WERI-Rb-1 (cell line): Measurements from ENCODE around the gene CCDC148.

Source experiments
- DNase-seq: peaks from one replicate; pipeline ENCODE4 v3.0.0-alpha.2; 2020
- H3K27ac ChIP-seq: fragments of 250-450 bp; sonication (Bioruptor Pico); 2 replicates; pipeline ENCODE4 v1.5.1; 2020; ENCODE audit warnings: mild to moderate bottlenecking, moderate library complexity
- H3K27me3 ChIP-seq: fragments of 250-450 bp; sonication (Bioruptor Pico); 2 replicates; pipeline ENCODE4 v1.5.1; 2021; ENCODE audit warnings: mild to moderate bottlenecking, low read depth, moderate library complexity; ENCODE audit not compliant: insufficient read depth, severe bottlenecking
- H3K36me3 ChIP-seq: fragments of 250-450 bp; sonication (Bioruptor Pico); 2 replicates; pipeline ENCODE4 v1.5.1; 2020; ENCODE audit warnings: mild to moderate bottlenecking, moderate library complexity
- H3K4me3 ChIP-seq: 2 replicates; pipeline ENCODE4 v1.5.1; 2011; ENCODE audit warnings: low read depth, mild to moderate bottlenecking, control low read depth, low read length
- H3K9me3 ChIP-seq: fragments of 250-450 bp; sonication (Bioruptor Pico); 2 replicates; pipeline ENCODE4 v1.5.1; 2021; ENCODE audit warnings: mild to moderate bottlenecking, moderate library complexity; ENCODE audit not compliant: severe bottlenecking
- CTCF ChIP-seq: IDR thresholded peaks from 2 replicates; pipeline ENCODE4 v1.5.1; 2011; ENCODE audit warnings: low read depth, mild to moderate bottlenecking, control low read depth, inconsistent platforms, low read length

Gene CCDC148

GRCh38 chr2:158129037-158129436 is 327.5 kb downstream of the CCDC148 start:
- no peak for TF ChIP-seq CTCF
- H3K36me3 ChIP-seq = no peaks in the 10 kb centered on the region
- DNase-seq = no peak
- no peak overlapping the region for H3K27ac ChIP-seq
- H3K4me3 ChIP-seq = no peak overlapping the region
- no peaks in the 10 kb centered on the region for H3K27me3 ChIP-seq
- no peaks in the 10 kb centered on the region for H3K9me3 ChIP-seq

DNA sequence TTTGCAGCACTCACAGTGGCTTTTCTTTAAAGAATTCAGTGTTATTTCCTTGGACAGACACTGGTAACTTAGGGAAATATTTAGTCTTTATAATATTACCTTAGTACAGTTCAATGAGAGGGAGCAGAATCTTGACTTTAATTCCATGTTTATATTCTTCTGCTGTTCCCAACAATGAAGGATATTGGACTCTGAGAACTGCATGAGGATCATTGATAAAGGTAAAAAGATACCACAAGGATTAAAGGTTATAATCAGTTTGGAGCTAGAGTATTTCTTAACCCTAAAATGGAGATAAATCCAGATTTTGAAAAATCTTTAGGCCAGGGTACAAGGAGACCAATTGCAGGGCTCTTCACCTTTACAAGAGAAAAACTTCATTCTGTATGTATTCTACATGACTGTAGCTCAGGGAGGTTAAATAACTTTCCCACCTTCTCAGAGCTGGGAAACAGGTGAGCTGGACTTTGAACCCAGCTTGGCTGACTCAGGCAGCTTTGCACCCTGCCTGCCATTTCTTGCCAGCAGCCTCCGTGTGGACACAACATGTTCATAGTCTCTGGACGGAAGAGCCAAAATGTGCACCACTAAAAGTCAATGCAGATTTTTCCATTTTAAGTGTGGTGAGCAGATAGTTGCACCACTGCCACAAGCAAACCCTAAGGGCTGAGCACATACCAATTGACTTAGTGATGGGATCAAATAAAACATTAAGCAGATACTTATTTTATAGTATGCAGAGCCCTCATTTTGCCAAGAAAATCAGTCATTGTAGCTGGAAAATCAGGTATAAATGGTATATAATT is 328.2 kb downstream of the CCDC148 start:
- no peaks in the 10 kb centered on the region for H3K9me3 ChIP-seq
- no peaks in the 10 kb centered on the region for H3K36me3 ChIP-seq
- H3K27ac ChIP-seq = no peak overlapping the region
- H3K4me3 ChIP-seq = no peak overlapping the region
- TF ChIP-seq CTCF = no peak
- no peak for DNase-seq
- H3K27me3 ChIP-seq = no peaks in the 10 kb centered on the region

DNA sequence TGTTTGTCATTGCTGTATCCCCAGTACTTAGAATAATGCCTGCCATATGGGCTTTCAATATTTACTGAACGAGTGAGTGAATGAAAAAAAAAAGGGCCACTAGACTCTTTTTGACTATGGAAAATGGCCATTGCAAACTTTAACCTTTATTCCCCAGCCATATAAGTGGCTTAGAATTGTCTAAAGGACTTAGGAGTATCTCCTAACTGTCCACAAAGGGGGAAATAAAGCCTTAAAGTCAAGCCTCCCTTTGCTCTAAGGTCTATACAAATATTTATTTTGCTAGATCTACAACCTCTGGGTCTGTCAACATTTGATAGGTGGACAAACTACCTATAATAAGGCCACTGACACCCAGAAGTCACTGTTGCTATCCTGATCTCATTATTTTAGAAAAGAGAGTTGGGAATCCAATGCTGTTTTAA is 329.2 kb downstream of the CCDC148 start:
- no peak for TF ChIP-seq CTCF
- H3K27me3 ChIP-seq = no peaks in the 10 kb centered on the region

GRCh38 chr2:158125756-158126498 is 330.6 kb downstream of the CCDC148 start:
- no peaks in the 10 kb centered on the region for H3K27me3 ChIP-seq
- H3K27ac ChIP-seq = no peak overlapping the region
- no peaks in the 10 kb centered on the region for H3K9me3 ChIP-seq
- H3K36me3 ChIP-seq = no peaks in the 10 kb centered on the region
- no peak for DNase-seq
- H3K4me3 ChIP-seq = no peak overlapping the region
- no peak for TF ChIP-seq CTCF

More for the DNA sequence above, 329.2 kb downstream of the CCDC148 start:
- Histone ChIP-seq H3K36me3 (no peaks in the 10 kb centered on the region), H3K4me3 (no peak overlapping the region), H3K27ac (no peak overlapping the region), H3K9me3 (no peaks in the 10 kb centered on the region)
- no peak for DNase-seq

- H3K36me3 ChIP-seq = no peaks in the 10 kb centered on the region
- H3K27ac ChIP-seq = no peak overlapping the region
- TF ChIP-seq CTCF = no peak
- H3K4me3 ChIP-seq = no peak overlapping the region
- no peaks in the 10 kb centered on the region for H3K27me3 ChIP-seq
- H3K9me3 ChIP-seq = no peaks in the 10 kb centered on the region
- no peak for DNase-seq
These were observed 331.7 kb downstream of the CCDC148 start for GRCh38 chr2:158124896-158125295.
